ENCODE measurements around the gene WHAMM.

Gene WHAMM

DNA sequence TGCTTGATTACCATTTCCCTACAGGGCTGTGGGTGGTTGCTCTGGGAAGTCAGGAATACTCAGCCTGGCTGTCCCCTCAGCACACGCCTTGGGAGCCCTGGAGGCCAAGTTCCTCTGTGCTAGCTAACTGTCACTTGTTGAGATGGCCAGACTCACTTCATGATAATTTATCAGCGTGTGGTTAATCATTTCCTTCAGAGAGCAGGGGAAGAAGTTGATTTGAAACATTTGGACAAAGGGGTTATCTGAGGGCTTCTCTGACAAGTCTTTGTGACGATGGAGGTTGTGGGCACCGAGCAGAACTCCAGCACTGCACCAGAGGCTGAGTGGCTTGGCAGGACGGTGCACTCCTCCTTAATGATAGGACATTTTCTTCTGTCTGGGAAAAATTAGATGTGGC, 61.9 kb downstream of the WHAMM start:
- no peak for DNase-seq

DNA sequence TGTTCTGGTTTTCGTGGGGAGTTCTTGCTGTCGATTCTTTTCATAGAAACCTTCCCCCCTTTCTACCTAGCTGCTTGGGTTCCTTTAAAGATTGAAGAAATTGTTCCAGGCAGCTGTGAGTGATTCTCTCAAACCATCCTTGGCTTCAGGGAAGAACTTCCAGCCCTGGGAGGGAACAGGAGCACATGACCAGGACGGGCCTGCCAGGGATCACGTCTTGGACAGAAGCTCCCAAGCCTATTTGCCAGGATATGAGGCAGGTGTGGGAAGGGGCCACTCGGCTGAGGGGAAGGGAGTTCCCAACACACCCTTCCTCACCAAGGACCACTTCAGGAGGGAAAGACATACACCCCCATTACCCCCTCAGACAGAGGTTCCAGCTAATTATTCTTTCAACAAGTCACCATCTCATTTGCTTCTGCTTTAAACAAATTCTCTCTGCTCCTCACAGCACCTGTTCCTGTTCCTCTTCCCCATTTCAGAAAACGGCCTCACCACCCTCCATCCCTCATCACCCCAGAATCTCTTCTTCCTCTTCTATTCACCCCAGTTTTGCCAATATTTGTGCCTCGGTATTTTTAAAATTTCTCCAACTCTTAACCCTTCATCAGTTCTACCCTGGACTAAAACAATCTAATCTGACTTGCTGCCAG, 62.5 kb downstream of the WHAMM start:
- DNase-seq: no peak

DNA sequence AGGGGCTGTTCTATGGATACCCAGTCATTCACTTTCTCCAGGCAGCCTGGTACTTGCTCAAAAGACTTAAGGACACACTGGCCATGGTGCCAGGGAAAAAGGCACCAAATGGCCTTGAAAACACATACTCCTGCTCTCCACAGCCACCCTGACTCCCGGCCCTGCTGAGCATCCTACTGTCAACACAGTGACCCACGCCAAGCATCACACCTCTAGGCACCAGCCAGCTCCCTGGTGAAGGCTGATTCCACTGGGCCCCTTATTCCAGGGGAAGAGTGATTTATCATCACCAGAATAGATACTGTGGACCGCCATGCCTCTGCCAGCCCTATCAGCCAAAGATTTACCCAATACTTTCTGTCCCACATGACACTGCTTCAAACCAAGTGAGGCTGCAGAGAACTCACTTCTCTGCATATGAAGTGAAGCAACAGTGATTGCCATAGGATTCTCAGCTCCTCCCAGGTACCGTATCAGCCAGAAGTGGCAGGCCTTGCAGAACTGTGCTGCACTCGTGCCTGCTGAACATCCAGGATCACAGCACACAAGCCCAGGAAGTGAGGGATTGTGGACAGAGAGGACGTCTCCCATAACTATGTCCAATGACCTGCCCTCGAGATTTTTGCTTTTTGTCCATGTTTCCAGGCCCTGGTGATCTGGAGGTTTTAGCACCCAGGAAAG, 63.7 kb downstream of the WHAMM start:
- DNase-seq: no peak

DNA sequence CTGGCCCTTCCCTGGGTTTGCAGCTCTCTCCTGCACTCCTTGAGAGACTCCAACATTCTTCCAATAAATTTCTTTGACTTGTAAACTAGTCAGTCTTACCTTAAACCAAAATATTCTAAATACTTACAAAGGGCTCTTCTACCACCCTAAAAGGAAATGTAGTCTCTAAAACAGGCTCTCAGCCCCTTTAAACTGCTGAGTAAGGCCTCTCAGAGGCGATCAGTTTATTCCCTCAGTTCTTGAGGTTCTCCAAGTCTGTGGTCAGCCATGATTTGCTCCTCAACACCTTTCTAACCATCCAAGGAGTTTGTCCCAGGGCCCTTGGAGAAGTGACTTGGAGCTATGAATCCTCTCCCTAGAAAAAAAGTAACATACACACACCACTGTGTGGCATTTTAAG, 64.8 kb downstream of the WHAMM start:
- DNase-seq: no peak

DNA sequence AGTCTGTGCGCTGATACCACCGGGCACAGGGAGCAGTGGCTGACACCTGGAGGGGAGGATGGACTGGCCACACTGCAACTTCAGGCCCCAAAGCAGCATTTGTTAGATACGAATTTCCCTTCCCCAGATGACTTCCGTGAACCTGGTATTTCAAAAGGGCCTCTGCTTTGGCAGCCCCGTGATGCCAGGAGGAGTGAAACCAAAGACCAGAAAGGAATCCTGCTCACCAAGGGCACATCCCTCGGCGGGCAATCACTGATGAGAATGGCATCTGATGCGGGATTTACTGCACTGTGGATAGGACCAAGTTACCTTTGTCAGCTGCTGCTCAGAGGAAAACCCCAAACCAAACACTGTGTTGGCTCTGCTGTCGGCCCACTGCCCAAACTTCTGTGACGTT, 65.5 kb downstream of the WHAMM start:
- no peak for DNase-seq

DNA sequence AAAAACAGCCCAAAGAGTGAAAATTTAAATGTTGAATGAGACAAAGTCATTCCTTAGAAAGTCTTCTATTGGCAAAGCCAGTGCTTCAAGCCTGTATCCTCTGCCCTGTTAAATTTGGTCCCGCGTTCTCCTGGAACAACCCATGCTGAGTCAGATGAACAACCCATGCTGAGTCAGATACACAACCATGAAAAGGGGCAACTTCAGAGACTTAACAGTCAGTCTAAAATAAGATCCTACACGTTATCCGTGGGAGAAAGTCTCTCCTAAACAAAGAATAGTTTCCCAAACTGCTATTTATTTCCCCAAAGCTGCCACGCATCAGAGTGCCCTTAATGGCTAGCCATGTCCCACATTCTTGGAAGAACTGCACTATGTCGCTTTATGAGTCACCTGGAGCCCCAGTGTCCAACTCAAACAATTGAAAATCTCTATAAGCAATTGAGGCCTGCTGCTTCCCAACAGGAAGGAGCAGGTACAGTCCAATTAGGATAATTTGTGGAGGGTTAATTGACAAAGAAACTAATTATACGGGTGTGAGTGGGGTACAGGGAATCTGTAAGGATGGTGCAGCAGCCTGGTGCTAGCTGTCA, 66.1 kb downstream of the WHAMM start:
- DNase-seq: no peak

DNA sequence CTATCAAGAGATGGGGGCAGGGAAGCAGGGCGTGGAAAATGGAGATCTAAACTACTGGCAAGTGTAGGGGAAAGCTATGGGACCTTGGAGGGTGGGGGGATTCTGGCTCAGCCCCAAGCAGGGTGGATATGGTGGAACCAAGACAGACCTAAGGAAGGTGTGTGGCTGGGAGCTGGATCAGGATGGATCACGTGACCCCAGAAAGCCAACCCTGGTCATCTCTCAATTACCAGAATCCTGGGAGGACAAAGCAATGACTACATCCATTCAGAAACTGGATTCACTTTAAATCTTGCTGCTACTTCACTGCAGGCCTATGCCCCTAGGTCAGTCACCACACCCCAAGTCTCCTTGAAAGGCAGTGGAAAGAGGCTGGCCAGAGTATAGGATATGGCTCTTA, 68.4 kb downstream of the WHAMM start:
- DNase-seq: no peak

DNA sequence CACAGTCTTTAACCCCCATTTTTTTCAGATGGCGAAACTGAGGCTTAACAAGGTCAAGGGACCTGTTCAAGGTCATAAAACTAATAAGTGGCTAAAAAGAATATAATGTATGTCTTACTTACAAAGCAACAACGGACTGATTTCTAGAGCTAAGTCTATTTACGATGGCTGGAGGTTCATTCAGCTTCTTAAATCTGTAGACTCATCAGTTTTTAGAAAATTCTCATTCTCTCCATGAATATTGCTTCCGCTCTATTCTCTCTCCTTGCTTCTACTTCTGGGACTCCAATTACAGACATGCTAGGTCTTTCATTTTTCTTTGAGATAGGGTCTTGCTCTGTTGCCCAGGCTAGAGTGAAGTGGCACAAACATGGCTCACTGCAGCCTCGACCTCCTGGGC, 68.9 kb downstream of the WHAMM start:
- no peak for DNase-seq

DNA sequence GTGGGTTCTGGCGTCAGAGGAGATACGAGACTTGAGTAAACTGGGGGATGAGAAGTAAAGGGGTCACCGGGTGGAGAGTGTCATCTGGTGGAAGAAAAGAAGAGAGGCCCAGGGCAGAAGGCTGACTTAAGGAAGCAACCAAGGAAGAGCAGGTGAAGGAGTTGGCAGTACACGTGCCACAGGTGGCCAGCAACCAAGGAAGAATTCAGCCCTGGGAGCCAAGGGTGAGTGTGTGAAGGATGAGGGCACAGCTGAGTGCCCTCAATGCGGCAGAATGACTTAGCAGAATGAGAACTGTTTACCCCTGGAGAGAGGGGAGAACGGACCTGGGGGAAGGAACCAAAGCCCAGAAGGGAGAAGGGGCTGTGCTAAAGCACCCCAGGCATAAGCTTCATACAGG, 71.3 kb downstream of the WHAMM start:
- no peak for DNase-seq

DNA sequence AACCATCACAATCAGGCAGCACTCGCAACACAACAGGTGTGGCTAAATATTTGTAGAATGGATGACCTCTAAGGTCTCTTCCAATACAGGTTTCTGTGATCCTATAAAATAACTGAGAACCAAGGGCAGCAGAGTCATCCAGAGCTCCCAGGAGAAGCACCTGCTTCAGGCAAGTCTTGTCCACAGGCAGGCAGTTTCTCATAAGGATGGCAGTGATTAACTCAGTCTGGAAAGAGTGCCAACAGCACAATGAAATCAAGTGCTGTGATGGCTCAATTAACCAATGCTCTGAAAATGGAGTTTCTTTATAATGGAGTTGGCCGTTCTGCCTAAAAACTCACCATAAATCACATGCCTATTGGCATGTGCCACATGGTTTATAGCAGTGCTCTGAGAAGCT, 72.3 kb downstream of the WHAMM start:
- no peak for DNase-seq

DNA sequence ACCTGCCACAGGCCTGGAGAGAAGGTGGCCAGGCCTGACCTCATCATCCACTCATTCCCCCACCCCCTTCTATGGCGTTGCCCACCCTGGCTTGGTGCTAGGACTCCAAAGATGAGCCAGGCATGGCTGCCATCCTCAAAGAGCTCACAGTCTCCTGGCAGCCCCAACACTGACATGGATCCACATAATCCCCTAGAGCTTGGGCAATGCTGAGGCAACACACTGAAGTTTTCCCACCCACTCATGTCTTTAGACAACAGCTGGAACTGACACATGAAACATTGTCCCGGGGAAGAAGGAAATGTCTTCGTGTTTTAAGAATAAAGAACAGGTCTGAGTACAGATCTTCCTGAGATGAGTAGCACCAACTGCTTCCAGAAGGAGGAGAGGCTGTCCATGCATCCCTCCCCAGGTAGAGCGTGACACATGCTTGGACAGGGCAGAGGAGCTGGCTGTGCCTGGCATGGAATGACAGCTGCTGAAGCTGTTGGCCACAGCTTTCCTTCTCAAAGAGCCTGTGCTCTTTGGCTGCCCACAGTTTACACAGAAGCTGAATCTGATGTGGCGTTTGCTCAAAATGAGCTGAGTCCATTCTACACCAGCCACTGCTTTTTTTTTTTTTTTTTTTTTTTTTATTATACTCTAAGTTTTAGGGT, 73.0 kb downstream of the WHAMM start:
- no peak for DNase-seq

All from effector CD8-positive, alpha-beta T cell (primary cell).